HG02884 (cell line): ENCODE data around the gene ABAT.

Experiments
- ATAC-seq: cut with Tn5 transposase; IDR thresholded peaks from one replicate; pipeline ENCODE4 v1.9.1; 2021; ENCODE audit warnings: mild to moderate bottlenecking, moderate library complexity; ENCODE audit not compliant: unreplicated experiment

ABAT gene

GRCh38 chr16:8714807-8715206 is 40.4 kb downstream of the ABAT start:
- no peak for ATAC-seq

DNA sequence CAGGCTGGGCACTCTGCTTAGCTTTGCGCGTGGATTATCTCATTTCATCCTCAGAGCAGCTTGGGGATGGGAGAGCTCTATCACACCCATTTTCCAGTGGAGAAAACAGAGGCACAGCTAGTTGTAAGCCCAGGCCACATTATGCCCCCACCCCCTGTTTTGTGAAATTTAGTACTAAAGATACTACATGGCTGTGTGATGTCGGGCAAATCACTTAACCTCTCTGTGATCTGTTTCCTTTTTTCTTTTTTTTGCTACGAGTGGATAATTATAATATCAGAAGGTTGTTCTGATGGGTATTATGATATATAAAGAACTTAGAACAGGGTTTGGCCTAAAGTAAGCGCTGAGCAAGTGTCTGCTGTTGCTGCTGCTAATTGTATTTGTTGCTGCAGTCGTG is 41.6 kb downstream of the ABAT start:
- no peak for ATAC-seq

DNA sequence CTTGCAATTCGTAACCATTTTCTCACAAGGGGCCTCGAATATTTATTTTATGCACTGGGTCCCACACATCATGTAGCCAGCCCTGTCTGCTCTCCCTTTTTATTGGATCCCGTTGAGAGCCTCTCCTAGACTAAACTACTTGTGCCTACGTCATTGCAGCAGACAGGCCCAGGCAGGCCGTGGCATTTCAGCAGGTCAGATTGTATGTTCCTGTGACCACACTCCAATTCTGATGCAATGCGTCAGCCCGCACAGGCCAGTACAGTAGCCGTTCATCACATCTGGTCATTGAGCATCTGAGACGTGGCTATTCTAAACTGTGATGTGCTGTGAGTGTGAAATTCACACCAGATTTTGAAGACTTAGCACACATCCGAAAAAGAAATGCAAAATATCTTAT is 42.2 kb downstream of the ABAT start:
- no peak for ATAC-seq

DNA sequence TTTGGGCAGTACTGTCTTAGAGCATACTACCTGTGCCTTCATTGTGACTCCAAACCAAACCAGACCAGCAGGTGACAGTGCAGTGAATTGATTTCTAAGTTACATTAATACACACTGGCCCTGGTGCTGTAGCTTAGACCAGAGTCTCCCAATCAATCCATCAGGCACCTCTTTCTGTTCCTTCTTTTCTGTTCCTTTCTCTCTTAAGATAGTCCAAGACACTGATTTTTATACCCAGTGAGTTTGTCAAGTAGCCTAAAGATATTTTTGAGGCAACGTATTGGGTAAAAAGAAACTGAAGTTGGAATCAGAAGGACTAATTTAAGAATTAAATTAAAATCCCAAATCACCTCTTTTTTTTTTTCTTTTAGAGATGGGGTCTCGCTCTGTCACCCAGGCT is 43.1 kb downstream of the ABAT start:
- no peak for ATAC-seq

DNA sequence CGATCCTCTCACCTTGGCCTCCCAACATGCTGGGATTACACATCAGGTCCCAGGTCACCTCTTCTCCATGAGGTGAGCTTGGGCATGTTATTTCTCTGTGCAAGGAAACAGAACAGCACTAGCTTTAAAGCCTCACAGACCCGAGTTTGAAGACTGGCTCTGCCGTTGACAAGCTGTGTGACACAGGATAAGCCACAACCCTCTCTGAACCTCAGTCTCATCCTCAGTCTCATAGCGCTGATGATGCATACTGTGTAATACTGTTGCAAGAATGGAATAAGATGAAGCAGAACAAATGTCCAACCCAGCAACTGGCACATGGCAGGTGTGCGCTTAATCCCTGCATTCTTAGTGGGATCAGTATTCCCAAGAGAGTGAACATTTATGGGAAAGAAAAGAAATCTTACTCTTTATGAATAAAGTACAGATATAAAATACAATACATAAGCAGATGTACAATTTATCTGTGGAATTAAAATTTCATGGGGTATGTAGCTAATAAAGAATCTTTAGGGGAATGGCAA is 43.5 kb downstream of the ABAT start:
- no peak for ATAC-seq

DNA sequence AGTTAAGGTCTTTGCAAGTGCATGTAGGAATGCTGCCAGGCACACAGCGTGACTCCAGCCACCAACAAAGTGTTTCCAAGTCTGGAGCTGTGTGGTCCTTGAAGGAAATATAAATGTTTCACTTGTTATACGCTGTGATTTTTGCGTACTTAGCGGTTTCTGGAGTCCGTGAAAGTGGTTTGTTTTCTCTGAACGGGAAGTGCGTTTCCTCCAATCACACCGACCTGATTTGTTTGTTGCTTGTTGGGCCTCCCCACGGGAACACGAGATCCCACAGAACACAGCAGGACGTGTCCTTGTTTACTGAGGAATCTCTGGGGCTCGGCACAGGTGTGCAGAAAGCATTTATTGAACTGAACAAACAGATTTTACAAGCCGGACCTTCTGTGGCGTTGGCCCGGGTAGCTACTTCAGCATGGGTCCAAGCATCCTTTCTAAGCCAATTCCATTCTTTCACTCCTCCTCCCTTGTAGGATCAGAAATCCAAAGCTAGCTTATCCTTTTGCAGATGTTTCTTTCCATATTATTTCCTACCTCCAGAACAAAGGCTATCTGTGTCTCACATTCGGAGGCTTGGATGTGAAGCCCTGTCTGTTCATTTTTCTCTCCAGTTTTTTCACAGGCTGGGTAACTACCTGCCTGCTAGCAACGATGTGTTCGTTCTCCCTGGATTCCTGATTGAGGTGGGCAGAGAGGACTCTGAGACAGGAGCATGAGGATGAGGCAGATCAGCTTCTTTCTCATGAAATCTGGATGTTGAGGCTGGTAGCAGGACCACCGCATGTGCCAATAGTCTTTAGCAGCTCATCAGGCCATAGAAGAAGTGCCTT is 44.6 kb downstream of the ABAT start:
- ATAC-seq: no peak

- no peak for ATAC-seq
These were observed 45.9 kb downstream of the ABAT start for GRCh38 chr16:8720080-8720966.

DNA sequence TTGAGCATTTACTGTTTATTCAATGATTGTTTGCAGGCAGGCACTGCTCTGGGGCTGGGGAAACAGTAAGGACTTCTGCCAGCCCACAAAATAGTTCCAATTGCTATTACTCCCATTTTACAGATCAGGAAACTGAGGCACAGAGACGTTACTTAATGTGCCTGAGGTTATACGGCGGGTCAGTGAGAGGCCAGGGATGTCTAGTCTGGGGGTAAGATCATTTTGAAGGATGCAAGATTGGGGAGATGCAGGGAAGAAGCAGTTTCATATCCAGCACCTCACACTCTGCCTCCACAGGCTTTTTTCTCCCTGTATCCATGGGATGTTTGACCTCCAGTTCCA is 46.5 kb downstream of the ABAT start:
- no peak for ATAC-seq

- no peak for ATAC-seq
These were observed 47.1 kb downstream of the ABAT start for GRCh38 chr16:8721336-8722024.

DNA sequence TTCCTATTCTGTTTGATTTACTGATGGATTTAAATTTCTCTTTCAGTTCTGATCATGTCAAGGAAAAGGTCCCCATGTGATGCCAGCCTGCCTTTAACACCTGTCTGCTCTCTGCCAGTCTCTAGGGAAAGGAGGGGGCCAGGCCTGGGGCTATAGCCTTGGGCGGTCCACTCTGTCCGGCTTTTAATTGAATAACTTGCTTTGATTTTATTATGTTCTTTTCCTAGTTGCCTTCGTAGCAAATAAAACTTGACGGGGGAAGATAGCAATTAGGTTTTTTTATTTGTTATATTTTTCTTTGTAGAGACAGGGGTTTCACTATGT is 47.6 kb downstream of the ABAT start:
- ATAC-seq: no peak

GRCh38 chr16:8725513-8726178 is 51.2 kb downstream of the ABAT start:
- no peak for ATAC-seq

- ATAC-seq: no peak
These were observed 52.9 kb downstream of the ABAT start for GRCh38 chr16:8727131-8727806.

GRCh38 chr16:8727857-8728618 is 53.6 kb downstream of the ABAT start:
- ATAC-seq: no peak

- no peak for ATAC-seq
These were observed 55.4 kb downstream of the ABAT start for GRCh38 chr16:8729779-8730334.

GRCh38 chr16:8730335-8730915 is 56.0 kb downstream of the ABAT start:
- ATAC-seq: no peak

- ATAC-seq: no peak
These were observed 59.6 kb downstream of the ABAT start for GRCh38 chr16:8733849-8734540.

GRCh38 chr16:8735574-8735973 is 61.2 kb downstream of the ABAT start:
- no peak for ATAC-seq

DNA sequence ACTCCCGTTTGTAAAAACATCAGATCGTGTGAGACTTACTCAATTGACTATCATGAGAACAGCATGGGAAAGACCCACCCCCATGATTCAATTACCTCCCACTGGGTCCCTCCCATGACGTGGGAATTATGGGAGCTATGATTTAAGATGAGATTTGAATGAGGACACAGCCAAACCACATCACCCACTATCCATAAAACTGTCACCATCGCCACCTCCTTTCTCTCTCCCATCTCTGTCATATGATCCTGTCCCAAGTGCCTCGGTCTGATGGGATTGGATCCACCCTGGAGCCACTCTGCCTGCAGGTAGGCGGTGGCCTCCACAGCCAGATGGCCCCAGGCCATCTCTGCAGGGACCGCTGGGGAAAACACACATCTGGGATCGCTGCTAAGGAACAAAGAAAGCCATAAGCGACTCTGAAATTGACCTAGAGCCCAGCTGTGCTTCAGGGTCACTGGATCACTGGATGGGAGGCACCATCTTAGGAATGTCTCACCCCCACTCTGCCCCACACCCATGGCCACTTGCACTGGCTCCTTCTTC is 61.8 kb downstream of the ABAT start:
- ATAC-seq: no peak
